Activated CD8-positive, alpha-beta memory T cell treated with anti-CD3 and anti-CD28 coated beads, Interleukin-2, amount 50 U/mL, for 48 hours (primary cell): ENCODE data around the gene PLXNA4.

Experiments
- DNase-seq: peaks from one replicate; pipeline ENCODE4 v3.0.0-alpha.2; 2020

PLXNA4 gene

DNA sequence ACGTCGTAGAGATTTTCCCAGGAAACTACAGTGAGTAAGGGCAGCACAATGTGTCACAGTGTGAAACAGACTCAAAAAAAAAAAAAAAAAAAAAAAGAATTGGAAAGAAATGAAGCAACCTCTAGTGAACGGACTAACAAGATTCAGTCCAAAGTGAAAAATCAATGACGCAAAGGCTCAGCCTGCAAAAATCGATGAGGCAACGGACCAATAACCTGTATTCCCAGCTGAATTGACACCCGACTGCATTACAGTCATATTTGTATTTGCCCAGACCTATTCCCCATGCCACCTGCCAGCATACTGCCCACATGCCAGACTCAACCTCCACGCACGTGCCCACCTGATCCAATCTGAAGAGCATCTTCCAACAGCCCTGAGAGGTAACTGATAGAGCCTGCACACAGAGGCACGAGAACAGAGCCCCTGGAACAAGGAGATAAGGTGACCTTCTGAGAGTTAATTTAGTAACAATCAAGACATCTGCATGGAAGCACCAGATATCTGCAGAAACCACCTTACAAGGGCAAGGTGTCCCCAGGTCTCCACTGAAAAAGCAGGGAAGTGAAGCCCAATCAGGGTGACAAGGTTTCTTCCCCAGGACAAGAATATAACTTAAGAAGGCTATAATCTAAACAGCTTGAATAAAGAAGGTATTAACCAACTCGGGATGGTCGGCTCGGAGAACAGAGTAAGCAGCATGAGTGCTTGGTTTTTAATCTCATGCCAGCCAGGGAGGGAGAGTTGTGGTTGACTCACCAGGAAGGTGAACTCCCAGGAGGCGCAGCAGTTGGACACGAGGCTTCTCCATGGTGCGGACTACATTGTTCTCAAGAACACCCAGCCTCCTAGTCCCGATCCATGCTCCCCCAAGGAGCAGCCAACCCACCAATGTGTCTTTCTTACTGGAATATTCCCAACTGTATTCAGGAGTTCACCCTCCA, 48.5 kb downstream of the PLXNA4 start:
- DNase-seq: no peak

DNA sequence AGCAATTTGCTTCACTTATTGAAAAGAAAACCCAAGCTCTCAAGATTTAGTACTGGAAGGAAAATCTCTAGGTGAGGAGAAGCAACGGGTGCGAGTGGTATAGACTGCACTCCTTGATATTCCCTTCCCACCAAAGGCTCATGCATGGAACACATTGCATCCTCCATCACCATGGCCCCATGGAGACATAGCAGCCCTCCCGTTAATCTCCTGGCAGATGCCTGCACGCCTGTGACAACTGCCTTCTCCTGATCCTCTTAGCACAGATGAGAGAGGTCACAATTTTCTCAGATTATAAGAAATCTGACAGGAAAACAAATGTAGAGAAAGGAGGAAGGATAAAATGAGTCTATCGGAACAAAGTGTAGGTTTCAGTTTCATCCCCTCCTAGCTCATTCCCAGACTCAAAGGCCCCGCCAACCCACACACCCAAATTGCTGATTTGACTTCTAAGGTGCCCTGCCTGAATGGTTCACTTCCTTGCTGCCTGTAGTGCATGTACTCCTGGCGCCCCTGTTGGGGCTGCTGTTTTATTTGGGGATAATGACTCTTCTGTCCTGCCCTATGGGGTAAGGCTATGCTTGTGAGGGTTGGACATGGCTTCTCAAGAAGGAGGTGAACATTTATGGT, 50.0 kb downstream of the PLXNA4 start:
- DNase-seq: no peak

DNA sequence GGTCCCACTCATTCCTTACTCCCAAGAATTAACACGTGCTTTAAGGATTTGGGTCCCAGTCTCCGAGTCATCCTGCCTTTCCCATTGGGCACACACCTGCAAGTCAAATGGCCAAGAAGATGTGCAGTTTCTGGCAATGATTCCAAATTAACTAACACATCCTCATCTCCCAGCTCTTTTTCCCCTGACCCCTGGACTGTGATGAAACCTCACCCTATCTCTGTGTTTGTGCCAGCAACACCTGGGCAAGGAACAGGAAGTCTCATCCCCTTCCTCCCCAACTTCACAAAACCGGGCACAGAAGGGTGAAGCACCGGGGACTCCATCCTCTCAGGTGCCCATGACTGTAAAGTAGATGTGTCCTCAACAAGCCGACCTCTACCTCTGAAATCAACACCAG, 54.8 kb downstream of the PLXNA4 start:
- no peak for DNase-seq

DNA sequence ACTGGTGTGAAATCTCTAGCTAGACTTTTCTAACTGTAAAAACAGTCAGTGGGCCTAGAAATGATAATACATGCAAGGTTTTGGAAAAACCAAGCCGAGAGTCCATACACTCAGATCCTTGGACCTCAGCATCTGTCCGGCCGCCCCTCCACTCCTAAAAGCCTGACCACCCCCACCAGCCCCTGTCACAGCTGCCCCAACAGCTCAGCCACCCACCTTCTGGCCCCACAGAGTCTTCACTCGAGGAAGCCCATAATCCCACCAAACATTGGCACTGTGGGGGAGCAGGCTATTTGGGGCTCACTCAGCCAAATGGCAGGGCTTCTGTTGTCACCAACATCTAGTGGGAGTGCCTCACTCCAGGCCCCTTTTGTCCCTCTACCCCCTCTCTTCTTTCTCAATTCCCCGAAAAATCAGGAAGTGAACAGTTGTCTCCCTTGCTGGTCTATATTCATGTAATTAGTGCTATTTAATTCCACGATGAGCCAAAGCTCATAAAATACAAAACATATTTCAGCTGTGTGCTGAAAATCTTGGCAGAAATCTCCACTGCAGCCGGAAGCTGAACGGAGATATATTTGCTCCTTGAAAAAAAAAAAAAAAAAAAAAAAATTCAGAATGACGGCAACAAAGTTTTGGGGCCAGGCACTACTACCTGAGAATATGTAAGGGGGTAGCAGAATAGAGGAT, 55.5 kb downstream of the PLXNA4 start:
- no peak for DNase-seq

DNA sequence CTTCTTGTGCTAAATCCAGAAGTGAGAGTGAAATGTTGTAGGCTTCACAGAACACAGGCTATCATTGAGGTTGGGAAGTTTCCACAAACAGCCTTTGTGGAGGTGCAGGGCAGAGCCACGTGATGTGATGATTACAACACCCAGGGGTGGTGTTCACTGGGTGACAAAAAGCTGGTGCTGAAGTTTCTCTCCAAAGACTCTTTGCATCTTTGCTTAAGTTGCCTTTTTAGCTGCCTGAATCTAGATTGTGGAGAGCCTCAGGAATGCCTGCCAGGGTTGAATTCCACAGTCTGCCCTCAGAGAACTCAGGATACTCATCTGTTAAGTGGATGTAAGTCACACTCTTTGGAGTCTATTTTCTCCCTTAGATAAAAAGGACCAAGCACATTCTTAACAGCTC, 56.3 kb downstream of the PLXNA4 start:
- no peak for DNase-seq

DNA sequence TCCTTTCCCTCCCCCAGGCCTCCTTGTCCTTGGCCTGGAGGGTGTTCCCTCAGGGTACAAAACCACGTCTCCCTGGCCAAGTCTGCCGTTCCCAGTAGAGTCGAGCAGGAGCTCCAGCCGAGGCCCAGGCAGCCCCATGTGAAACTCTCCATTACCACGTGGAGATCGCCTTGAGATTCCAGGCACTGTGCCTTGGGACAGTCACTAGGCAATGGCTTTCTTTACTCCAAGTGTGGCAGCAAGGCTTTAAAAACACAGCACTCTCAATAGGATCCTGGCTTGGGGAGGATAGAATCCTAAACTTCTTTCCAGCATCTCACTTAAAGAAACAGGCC, 57.5 kb downstream of the PLXNA4 start:
- no peak for DNase-seq

DNA sequence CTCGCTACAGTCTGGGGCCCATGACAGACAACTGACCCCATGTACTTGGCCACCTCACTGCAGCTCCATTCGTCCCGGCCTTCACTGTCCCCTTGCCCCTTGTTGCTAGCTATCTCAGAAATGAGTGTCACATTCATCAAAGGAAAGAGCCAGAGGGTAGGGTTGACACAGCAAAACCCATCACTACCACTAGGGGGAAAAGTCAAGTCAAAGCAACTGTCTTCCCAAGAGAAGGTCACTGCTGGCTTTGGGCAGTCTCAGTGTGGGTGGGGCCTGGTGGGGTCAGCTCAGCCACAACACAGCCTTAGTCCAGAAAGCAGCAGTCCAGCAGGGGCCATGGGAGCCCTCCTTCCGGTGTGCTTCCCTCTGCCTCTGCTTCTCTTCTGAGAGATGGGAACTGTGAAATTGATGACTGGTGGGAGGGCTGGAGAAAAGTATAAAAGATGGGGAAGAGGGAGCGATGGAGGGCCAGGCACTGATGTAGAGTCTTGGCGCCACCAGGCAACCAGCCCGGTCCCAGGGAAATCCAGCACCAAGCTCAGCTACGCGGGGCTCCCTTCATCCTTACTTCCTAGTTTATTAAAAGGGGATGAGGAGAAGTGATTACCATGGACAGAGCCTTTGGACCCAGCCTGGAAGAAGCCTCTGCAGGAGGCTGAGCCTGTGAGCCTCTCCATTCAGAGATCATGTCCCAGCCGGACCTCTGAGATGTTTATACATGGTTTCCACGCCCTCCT, 58.0 kb downstream of the PLXNA4 start:
- no peak for DNase-seq

DNA sequence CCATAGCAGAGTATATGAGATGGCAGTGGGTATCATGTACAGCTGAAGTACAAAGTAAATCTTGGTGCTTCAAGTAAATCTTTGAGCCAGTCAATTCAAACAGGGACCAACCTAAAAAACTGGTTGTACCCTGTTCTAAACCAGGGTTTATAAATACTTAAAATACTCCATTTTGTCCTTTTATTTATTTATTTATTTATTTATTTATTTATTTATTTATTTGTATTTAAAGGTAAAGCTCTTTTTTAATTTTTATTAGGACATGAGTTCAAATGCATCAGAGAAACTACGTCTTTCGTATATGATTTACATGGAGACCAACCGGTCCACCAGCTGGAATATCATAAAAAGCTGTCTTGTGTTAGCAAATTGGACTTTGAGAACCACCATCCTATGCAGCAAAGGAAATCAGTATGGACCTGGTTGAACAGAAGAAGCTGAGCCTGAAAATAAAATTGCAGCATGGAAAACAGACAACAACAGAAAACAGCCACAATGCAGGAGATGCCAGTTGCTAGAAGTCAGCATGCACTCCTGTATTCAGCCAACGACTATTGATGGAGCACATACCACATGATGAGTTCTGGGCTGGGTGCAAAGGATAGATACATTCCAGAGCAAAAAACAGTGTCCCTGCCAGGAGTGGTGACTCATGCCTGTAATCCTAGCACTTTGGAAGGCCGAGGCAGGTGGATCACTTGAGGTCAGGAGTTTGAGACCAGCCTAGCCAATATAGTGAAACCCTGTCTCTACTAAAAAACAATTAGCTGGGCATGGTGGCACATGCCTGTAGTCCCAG, 60.0 kb downstream of the PLXNA4 start:
- DNase-seq: no peak

DNA sequence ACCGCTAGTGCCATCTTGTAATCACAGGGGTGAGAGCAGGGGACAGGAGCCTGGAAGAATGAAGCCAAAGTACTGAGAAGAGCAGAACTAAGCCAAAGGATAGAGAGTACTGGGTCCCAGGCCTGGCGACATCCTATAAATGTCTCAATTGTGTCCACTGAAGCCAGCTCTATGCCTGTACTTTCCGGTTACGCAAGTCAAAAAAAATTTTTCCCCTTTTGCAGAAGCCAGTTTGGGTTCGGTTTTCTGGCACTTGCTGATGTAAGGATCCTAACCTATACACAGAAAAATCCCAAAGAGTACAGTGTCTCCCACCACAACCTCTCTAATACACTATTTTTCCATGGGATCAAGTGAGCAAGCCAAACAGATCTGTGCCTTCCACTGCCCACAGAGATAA, 61.1 kb downstream of the PLXNA4 start:
- DNase-seq: no peak

DNA sequence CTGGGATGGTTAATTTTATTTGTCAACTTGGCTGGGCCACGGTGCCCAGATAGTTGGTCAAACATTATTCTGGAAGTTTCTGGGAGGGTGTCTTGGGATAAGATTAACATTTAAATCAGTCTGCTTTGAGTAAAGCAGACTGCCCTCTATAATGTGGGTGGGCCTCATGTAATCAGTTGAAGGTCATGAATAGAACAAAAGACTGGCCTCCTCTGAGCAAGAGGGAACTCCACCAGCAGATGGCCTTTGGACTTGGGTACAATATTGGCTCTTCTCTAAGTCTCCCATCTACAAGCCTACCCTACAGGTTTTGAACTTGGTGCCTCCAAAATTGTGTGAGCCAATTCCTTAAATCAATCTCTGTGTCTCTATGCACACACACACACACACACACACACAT, 61.8 kb downstream of the PLXNA4 start:
- no peak for DNase-seq

DNA sequence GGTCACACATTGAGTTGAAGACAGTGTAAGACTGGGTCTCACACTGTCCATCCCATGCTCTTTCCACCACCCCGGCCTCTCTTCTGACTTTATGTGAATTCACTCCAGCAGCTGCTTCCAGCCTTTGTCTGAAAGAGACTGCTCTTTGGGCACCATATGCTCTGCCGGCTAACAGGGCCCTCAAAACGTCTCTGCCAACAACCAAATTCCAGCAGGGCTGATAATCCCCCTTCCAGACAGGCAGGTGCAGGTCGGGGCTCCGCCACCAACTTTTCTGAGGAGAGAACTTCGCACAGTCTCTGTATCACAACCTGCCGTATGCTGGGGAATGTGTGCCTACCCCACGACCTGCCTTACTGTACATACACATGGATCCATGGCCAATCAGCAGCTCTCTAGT, 64.3 kb downstream of the PLXNA4 start:
- no peak for DNase-seq

DNA sequence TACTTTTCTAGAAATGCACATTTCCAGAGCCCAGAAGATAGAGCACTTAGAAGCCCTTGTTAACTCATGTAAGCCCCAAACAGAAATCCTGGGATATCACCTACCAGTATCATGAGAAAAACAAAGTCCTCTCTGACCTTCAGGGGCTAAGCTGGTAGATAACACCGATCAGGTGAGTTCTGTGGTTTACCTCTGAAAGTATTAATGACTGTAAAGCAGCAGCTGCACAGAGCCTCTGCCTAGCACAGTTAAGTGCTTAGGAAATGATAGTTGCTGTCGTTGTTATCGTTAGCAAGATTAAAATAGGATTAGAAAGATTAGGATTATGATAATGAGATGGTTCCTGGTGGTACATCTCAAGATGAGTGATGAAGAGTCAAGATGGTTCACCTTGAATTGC, 64.9 kb downstream of the PLXNA4 start:
- no peak for DNase-seq

DNA sequence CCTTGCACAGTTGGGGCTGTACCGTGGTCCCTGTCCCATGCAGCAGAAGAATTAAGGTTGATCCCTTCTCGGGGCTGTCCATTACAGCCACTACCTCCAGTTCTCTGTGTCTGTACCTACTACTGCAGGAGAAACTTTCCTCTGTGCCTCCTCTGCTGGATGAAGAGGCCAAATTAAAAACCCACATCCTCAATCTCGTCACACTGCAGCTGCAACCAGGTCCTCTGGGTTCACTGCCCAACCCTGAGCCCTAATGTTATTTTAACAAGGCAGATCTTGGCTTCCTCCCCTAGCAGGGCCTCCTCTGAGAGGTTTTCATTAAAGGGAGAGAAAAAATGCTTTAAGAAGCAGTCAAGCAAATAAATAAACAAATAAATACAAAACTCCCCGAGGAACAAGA, 66.6 kb downstream of the PLXNA4 start:
- DNase-seq: no peak

DNA sequence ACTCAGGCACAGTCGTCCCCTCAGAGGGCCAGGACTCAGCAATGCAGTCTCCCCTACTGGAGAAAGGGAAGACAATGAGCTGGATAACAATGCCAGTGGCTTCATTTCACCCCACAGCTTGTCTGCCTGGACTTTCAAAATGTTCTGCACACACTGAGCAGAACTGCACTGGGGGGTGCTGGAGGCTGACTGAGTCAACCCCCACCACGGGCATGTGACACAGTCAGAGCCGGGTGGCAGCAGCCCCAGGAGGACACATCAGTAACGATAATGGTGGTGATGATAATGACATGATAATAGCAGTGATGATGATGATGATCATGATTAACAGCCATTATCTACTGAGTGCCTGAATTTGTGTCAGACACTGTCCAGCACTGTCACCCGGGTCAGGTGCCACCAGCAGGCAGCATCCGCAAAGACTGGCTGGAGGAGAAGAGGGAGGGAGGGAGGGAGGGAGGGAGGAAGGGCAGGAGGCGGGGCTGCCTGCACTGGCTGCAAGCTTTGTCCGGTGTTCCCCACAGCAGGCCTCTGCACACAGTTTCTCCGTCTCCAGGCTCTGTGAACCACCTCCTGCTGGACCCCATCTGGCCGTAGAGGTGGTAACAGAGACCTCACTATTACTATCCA, 67.4 kb downstream of the PLXNA4 start:
- DNase-seq: no peak

DNA sequence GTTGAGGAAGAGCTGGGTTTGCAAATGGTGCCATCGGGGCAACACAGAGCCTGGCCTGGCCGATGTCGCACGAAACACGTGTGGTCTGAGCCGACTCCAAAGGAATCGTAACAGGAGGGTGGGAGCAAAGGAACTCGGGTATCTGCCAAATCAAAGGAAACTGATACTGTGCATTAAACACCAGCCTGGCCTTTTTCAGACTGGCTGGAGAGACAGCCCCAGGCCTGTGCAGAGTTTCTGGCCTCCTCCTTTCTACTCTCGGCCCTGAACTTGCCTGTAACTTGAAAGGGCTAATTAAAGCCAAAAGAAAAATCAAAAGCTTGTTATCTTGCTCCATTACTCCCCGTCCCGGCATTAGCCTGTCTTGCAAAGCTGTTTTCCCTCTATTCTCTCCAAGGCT, 71.4 kb downstream of the PLXNA4 start:
- no peak for DNase-seq

DNA sequence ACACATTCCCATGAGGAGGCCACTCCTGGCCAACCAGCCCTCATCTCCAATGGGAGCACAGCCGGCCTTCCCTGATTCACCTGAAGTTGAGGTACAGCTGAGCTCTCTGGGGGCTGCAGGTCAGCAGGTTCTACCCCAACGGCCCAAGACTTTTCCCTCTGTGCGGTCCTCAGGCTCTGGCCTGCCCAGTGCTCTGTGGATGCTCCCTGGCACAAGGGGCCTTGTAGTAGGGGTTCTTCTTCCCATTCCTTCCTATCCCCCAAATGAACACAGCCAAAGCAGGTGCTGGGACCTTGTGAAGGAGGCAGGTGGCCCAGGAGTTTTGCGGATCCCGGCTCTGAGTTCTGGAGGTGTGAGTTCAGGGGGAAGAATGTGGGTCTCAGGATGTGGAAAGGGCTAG, 72.2 kb downstream of the PLXNA4 start:
- DNase-seq: no peak

DNA sequence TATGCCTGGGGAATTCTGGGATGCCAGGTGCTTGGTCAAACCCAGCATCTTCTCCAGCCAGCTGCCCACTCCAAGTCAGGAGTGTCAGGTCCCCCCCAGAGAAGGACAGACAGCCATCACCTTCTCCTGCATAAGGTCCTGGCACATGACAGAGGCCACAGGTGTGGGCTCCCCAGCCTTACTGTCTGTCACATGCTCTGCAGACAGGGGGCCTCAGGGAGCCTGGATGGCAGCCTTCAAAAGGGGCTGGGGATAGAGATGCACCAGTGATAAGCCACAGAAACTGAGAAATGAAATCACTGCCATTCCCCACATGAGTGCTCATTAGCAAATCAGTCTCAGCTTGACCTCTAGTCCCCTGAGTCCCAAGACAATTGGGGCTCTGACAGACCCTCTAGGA, 72.9 kb downstream of the PLXNA4 start:
- no peak for DNase-seq

DNA sequence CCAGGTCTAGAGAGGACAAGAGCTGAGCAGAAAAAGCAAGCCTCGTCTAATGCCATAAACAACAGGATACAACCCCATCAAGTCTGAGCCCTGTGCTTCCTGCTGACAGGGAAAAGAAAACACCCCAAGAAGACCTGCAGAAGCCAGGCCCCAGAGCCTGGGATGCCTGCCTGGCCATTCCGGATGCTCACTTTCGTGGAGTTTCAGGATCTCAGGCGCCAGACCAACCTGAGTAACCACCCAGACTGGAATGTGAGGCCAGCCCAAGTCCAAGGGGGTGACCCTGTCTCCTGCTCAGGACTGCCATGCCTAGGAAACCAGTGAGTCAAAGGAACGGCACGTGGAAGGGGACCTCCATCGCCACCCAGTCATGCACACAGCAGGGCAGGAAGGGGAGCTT, 74.3 kb downstream of the PLXNA4 start:
- no peak for DNase-seq

DNA sequence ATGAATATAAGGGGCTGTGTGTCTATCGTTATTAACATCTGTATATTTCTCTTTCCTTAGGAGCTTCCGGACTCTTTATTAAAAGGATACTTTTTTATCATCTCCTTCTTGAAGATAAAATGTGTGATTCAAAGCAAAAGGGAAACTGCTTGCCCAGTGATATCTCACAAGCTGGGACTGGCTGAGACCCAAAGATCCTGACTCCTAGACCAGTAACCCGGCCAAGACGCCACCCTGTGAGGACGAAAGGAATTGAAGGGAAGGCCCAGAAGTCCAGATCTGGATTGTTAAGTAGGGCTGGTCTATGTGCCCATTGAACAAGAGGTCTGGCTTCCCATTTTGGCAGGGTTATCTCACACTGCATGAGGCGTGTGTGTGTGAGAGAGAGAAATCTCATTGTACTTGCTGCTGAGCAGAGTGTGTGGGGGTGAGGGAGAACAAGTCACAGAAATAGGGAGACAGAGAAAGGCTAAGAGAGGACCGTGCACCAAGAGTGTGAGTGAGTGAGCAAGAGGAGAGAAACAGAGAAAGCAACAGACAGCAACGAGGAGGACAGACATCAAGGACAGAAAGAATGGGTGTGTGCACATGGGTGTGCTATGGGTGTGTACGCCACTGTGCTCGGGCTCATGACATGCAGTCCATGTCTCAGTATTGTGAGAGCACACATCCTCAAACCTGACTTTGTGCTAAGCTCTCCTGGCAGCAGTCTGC, 75.4 kb downstream of the PLXNA4 start:
- no peak for DNase-seq

DNA sequence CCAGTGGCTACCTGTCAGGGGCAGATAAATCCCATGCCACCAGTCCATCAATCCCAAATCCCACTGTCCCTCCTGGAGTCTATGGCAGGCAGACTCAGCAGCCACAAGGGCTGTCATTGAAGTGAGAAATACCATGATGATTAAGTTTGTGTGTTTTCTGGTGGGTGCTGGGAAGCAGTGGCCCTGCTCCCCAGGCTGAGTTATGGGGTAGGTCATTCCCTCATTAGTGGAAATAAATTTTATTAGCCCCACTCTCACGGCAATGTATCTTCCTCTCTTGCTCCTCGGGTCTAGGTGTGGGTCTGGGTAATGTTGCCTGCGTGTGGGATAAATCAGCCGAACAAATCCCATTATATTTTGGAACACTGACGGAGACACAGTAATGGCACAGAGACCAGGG, 76.8 kb downstream of the PLXNA4 start:
- no peak for DNase-seq

DNA sequence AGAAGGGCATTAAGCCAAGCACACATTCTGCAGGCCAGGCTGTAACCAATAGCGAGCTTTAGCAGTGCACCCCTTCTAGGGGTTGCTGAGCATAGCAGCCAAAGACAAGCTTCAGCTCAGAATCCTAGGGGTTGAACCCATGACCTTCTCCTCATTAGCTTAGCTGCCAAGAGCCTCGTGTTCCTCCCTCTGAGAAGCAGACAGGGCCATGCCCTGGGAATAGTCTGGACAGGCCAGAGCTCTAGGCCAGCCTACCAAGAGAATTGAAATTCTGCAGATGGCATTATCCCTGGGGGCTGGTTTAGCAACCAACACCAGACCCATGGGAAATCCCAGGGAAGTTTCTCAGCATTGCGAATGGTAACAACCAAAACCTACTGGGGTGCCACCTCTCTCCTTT, 77.2 kb downstream of the PLXNA4 start:
- DNase-seq: no peak
